ENCODE data around the gene PTCSC3.

- TF ChIP-seq, protein P1, sequence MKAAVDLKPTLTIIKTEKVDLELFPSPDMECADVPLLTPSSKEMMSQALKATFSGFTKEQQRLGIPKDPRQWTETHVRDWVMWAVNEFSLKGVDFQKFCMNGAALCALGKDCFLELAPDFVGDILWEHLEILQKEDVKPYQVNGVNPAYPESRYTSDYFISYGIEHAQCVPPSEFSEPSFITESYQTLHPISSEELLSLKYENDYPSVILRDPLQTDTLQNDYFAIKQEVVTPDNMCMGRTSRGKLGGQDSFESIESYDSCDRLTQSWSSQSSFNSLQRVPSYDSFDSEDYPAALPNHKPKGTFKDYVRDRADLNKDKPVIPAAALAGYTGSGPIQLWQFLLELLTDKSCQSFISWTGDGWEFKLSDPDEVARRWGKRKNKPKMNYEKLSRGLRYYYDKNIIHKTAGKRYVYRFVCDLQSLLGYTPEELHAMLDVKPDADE (IDR thresholded peaks at IDR 0.05), result no peak
- TF ChIP-seq REST (IDR thresholded peaks at IDR 0.05; ENCODE audit: unreplicated experiment), result no peak
These were observed 80.4 kb downstream of the PTCSC3 start for GRCh38 chr14:36096090-36096489.
